Endodermal cell (in vitro differentiated cells): Measurements from ENCODE around the gene LRRC17. TPM values are rescaled to one million over a fixed set of nuclear protein-coding genes. Genes with fewer than 3 reads are reported as not detected.

Experiments used
- DNase-seq: peaks from one replicate; pipeline ENCODE4 v3.0.0-alpha.2; 2017
- H3K27ac ChIP-seq: 2 replicates; pipeline ENCODE4 v1.5.1; 2013; ENCODE audit warnings: mild to moderate bottlenecking, low read depth, low read length, moderate library complexity
- H3K27me3 ChIP-seq: 2 replicates; pipeline ENCODE4 v1.6.1; 2013; ENCODE audit warnings: mild to moderate bottlenecking, low read length, moderate library complexity; ENCODE audit not compliant: insufficient read depth, control insufficient read depth, poor library complexity, severe bottlenecking
- H3K36me3 ChIP-seq: 2 replicates; pipeline ENCODE4 v1.7.0; 2013; ENCODE audit warnings: mild to moderate bottlenecking, low read length, moderate library complexity; ENCODE audit not compliant: control insufficient read depth, insufficient read depth
- H3K4me1 ChIP-seq: one replicate; pipeline ENCODE4 v1.7.0; 2013; ENCODE audit warnings: low read length; ENCODE audit not compliant: control insufficient read depth, insufficient read depth
- H3K4me3 ChIP-seq: 2 replicates; pipeline ENCODE4 v1.5.1; 2013; ENCODE audit warnings: mild to moderate bottlenecking, low read length, moderate library complexity
- H3K9ac ChIP-seq: 2 replicates; pipeline ENCODE4 v1.6.1; 2013; ENCODE audit warnings: mild to moderate bottlenecking, low read length, moderate library complexity; ENCODE audit not compliant: poor library complexity, severe bottlenecking; ENCODE audit errors: extremely low read depth
- H3K9me3 ChIP-seq: 2 replicates; pipeline ENCODE4 v1.6.1; 2013; ENCODE audit warnings: mild to moderate bottlenecking, low read length, moderate library complexity; ENCODE audit not compliant: control insufficient read depth
- H3K27ac Mint-ChIP-seq: 2 replicates; pipeline ENCODE4 v1.8.0; 2020; ENCODE audit warnings: mixed read lengths
- H3K27me3 Mint-ChIP-seq: 2 replicates; pipeline ENCODE4 v1.8.0; 2021; ENCODE audit warnings: mild to moderate bottlenecking, mixed read lengths; ENCODE audit not compliant: insufficient read depth
- H3K36me3 Mint-ChIP-seq: 2 replicates; pipeline ENCODE4 v1.8.0; 2020; ENCODE audit warnings: low read depth, mixed read lengths
- H3K4me1 Mint-ChIP-seq: 2 replicates; pipeline ENCODE4 v1.8.0; 2020; ENCODE audit warnings: mixed read lengths
- H3K4me3 Mint-ChIP-seq: 2 replicates; pipeline ENCODE4 v1.8.0; 2020; ENCODE audit warnings: mild to moderate bottlenecking, moderate library complexity, mixed read lengths
- H3K9me3 Mint-ChIP-seq: 2 replicates; pipeline ENCODE4 v1.8.0; 2020; ENCODE audit warnings: mild to moderate bottlenecking, mixed read lengths
- CTCF ChIP-seq: fragments of 200-600 bp; sonication (generic); conservative IDR thresholded peaks from 2 replicates; pipeline ENCODE4 v1.5.0; 2021; ENCODE audit warnings: antibody characterized with exemption, mild to moderate bottlenecking
- WGBS, 2 experiments: methylation state at CpG; one replicate each; pipeline versions ENCODE4 v1.1.5 to v1.1.7; 2013; ENCODE audit warnings: missing lambda C conversion rate in 2 of 2, mixed read lengths in 1 of 2; ENCODE audit not compliant: insufficient coverage in 1 of 2, insufficient read length in 1 of 2; 5-methylcytosine and 5-hydroxymethylcytosine counted together
- total RNA-seq, 2 donors: library from RNA; stranded (reverse); fragmentation: NEBNext Ultra II Directional in 1 of 2; extraction: Animal tissue kit (Norgen Biotek cat#: 25700) in 1 of 2; gene quantifications; 2 replicates in 1 of 2; 3 replicates in 1 of 2; pipeline ENCODE4 v1.2.1, GENCODE V29; 2021

Gene LRRC17
- total RNA-seq, 2 donors from 2014 or later = 0.18 to 0.53 TPM

DNA sequence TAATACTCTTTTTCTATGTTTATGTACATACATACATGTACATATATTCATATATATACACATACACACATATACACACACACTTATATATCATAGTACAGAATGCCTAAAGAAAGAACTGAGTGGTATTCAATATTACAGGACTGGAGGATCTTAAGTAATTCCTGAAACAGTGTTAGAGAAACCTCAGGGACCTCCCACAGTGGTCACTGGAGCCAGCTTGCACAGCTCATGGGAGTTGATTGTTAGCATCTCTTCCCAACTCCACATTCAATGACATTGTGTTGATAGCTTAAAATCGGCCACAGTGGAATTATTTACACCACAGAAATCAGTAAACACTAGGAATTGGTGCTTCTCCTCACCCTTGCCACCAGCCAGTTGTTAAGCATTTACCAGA, 6.0 kb downstream of the LRRC17 start:
- no peaks in the 10 kb centered on the region for H3K9me3 ChIP-seq
- no peaks in the 10 kb centered on the region for H3K27me3 ChIP-seq
- no peak overlapping the region for H3K4me3 Mint-ChIP-seq
- H3K27ac ChIP-seq = no peak overlapping the region
- no peaks in the 10 kb centered on the region for H3K36me3 ChIP-seq
- peaks cover 1% of the 10 kb centered on the region for H3K36me3 Mint-ChIP-seq
- H3K4me1 Mint-ChIP-seq = peaks cover 11% of the 10 kb centered on the region
- no peak for DNase-seq
- H3K9me3 Mint-ChIP-seq = no peaks in the 10 kb centered on the region
- no peak overlapping the region for H3K4me3 ChIP-seq
- 83% methylated on average over 1 of the region's 1 CpG; no CpG with 5 or more reads in 1 of the 2 experiments for WGBS, 2 experiments
- H3K4me1 ChIP-seq = no peaks in the 10 kb centered on the region
- H3K9ac ChIP-seq = no peak overlapping the region
- TF ChIP-seq CTCF = no peak
- no peaks in the 10 kb centered on the region for H3K27me3 Mint-ChIP-seq
- no peak overlapping the region for H3K27ac Mint-ChIP-seq

- Histone ChIP-seq H3K4me3 (no peak overlapping the region), H3K36me3 (no peaks in the 10 kb centered on the region), H3K9ac (no peak overlapping the region), H3K4me1 (peaks cover 9% of the 10 kb centered on the region), H3K9me3 (no peaks in the 10 kb centered on the region), H3K27me3 (no peaks in the 10 kb centered on the region), H3K27ac (no peak overlapping the region)
- DNase-seq = no peak
- no peak overlapping the region for H3K4me3 Mint-ChIP-seq
- H3K9me3 Mint-ChIP-seq = no peaks in the 10 kb centered on the region
- no peak overlapping the region for H3K27ac Mint-ChIP-seq
- peaks cover 2% of the 10 kb centered on the region for H3K27me3 Mint-ChIP-seq
- WGBS, 2 experiments = 82 to 83% methylated on average over 5 of the region's 5 CpGs
- H3K36me3 Mint-ChIP-seq = peaks cover 4% of the 10 kb centered on the region
- TF ChIP-seq CTCF = no peak
- H3K4me1 Mint-ChIP-seq = no peaks in the 10 kb centered on the region
Measured at GRCh38 chr7:102925976-102926782, 13.4 kb downstream of the LRRC17 start.

DNA sequence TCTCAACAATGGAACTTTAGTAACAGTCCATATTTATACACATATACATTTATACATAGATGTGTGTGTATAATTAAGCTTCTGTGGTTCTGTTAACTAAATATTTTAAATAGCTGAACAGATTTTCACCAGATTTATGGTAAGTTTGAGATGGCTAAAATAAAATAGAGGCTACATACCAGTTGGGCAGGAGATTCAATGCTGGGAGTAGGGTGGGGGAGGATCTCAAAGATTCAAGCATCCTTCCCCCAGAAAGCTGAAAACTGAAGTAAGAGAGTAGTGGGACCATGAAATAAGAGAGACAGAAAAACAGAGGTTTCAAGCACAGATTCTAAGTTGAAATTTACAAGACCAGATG, 14.0 kb downstream of the LRRC17 start:
- H3K4me1 Mint-ChIP-seq = no peaks in the 10 kb centered on the region
- no peak for DNase-seq
- Histone ChIP-seq H3K27me3 (no peaks in the 10 kb centered on the region), H3K27ac (no peak overlapping the region), H3K36me3 (no peaks in the 10 kb centered on the region), H3K9me3 (no peaks in the 10 kb centered on the region), H3K4me3 (no peak overlapping the region), H3K4me1 (peaks cover 9% of the 10 kb centered on the region), H3K9ac (no peak overlapping the region)
- H3K27ac Mint-ChIP-seq = no peak overlapping the region
- H3K27me3 Mint-ChIP-seq = peaks cover 2% of the 10 kb centered on the region
- H3K36me3 Mint-ChIP-seq = peaks cover 4% of the 10 kb centered on the region
- H3K9me3 Mint-ChIP-seq = no peaks in the 10 kb centered on the region
- no peak for TF ChIP-seq CTCF
- no peak overlapping the region for H3K4me3 Mint-ChIP-seq
